GM21723 (cell line): Measurements from ENCODE around the gene ATP2B2.

Source experiments
- ATAC-seq: cut with Tn5 transposase; IDR thresholded peaks from one replicate; pipeline ENCODE4 v1.9.1; 2021; ENCODE audit warnings: mild to moderate bottlenecking, moderate library complexity; ENCODE audit not compliant: unreplicated experiment

The ATP2B2 gene

GRCh38 chr3:10350324-10350985 is 154.9 kb downstream of the ATP2B2 start:
- no peak for ATAC-seq

- ATAC-seq: no peak
Observed at GRCh38 chr3:10349801-10350200, 155.6 kb downstream of the ATP2B2 start.

- no peak for ATAC-seq
Observed at GRCh38 chr3:10348404-10348721, 157.0 kb downstream of the ATP2B2 start.

- no peak for ATAC-seq
Observed at GRCh38 chr3:10347648-10348403, 157.6 kb downstream of the ATP2B2 start.

- no peak for ATAC-seq
Observed at GRCh38 chr3:10345911-10346310, 159.5 kb downstream of the ATP2B2 start.

- no peak for ATAC-seq
Observed at GRCh38 chr3:10344944-10345575, 160.3 kb downstream of the ATP2B2 start.

GRCh38 chr3:10344147-10344943 is 161.0 kb downstream of the ATP2B2 start:
- no peak for ATAC-seq

GRCh38 chr3:10343526-10343925 is 161.9 kb downstream of the ATP2B2 start:
- ATAC-seq: no peak

GRCh38 chr3:10342781-10343180 is 162.6 kb downstream of the ATP2B2 start:
- no peak for ATAC-seq

- ATAC-seq: no peak
Observed at GRCh38 chr3:10341901-10342398, 163.4 kb downstream of the ATP2B2 start.

GRCh38 chr3:10340476-10340875 is 164.9 kb downstream of the ATP2B2 start:
- no peak for ATAC-seq

GRCh38 chr3:10340046-10340445 is 165.3 kb downstream of the ATP2B2 start:
- no peak for ATAC-seq

- no peak for ATAC-seq
Observed at GRCh38 chr3:10339376-10339955, 165.9 kb downstream of the ATP2B2 start.

GRCh38 chr3:10338591-10339353 is 166.6 kb downstream of the ATP2B2 start:
- no peak for ATAC-seq

GRCh38 chr3:10338164-10338470 is 167.3 kb downstream of the ATP2B2 start:
- ATAC-seq: no peak

GRCh38 chr3:10337323-10338163 is 167.8 kb downstream of the ATP2B2 start:
- ATAC-seq: no peak

- no peak for ATAC-seq
Observed at GRCh38 chr3:10336761-10337160, 168.6 kb downstream of the ATP2B2 start.

- no peak for ATAC-seq
Observed at GRCh38 chr3:10335871-10336622, 169.3 kb downstream of the ATP2B2 start.
